Panc1 (cell line): ENCODE results near the gene STXBP5. TPM values are rescaled to one million over a fixed set of nuclear protein-coding genes. Genes with fewer than 3 reads are reported as not detected.

Source experiments
- ATAC-seq: fragments of 200-7000 bp; cut with Tn5 transposase; 2 replicates; pipeline ENCODE4 v1.9.1; 2020; ENCODE audit warnings: mild to moderate bottlenecking, moderate library complexity
- BruUV-seq: library from RNA; stranded (reverse); fragments of 400-500 nt; replicated peaks from 2 replicates; lab custom pipeline; 2021; lab: Mats Ljungman, UMichigan
- CTCF ChIA-PET: fragments of 300-600 bp; sonication (Branson Sonifier 250); formaldehyde crosslinking; loops from one replicate; lab custom pipeline; 2022; ENCODE audit warnings: antibody characterized with exemption; lab: Charles Lee
- POLR2A ChIA-PET: fragments of 300-600 bp; sonication (Branson Sonifier 250); formaldehyde crosslinking; loops from one replicate; lab custom pipeline; 2022; ENCODE audit warnings: antibody characterized with exemption; lab: Charles Lee
- DNase-seq: peaks from one replicate; pipeline ENCODE4 v3.0.0-alpha.2; 2010; ENCODE audit warnings: low read depth, low spot score
- H3K27ac ChIP-seq: 2 replicates; pipeline ENCODE4 v1.5.1; 2011; ENCODE audit warnings: mild to moderate bottlenecking, low read length, inconsistent platforms
- H3K27me3 ChIP-seq: fragments of 200-500 bp; sonication (Bioruptor generic); 2 replicates; pipeline ENCODE4 v1.6.0; 2014; ENCODE audit warnings: low read length, inconsistent platforms; ENCODE audit not compliant: control insufficient read depth, insufficient read depth
- H3K36me3 ChIP-seq: fragments of 200-500 bp; sonication (Bioruptor generic); 2 replicates; pipeline ENCODE4 v1.5.1; 2014; ENCODE audit warnings: inconsistent platforms, mild to moderate bottlenecking, low read length, moderate library complexity; ENCODE audit not compliant: control insufficient read depth, insufficient read depth
- H3K4me1 ChIP-seq: 2 replicates; pipeline ENCODE4 v1.5.1; 2011; ENCODE audit warnings: inconsistent platforms, mild to moderate bottlenecking, low read length, moderate library complexity; ENCODE audit not compliant: control insufficient read depth, insufficient read depth
- H3K4me3 ChIP-seq, 2 experiments: 2 replicates each; pipeline ENCODE4 v1.5.1; 2011 to 2012; ENCODE audit warnings: low read depth in 2 of 2, low read length in 2 of 2, mild to moderate bottlenecking in 2 of 2, inconsistent platforms in 1 of 2, moderate library complexity in 1 of 2
- H3K9me3 ChIP-seq: fragments of 200-500 bp; sonication (Bioruptor generic); 2 replicates; pipeline ENCODE4 v1.5.1; 2014; ENCODE audit warnings: low read depth, mild to moderate bottlenecking, inconsistent platforms, low read length, moderate library complexity; ENCODE audit not compliant: control insufficient read depth, insufficient read depth
- POLR2AphosphoS5 ChIP-seq: IDR thresholded peaks from 2 replicates; pipeline ENCODE4 v1.6.1; 2012; ENCODE audit warnings: mild to moderate bottlenecking, low read depth, low read length, moderate library complexity
- SIN3A ChIP-seq: IDR thresholded peaks from 2 replicates; pipeline ENCODE4 v1.6.1; 2012; ENCODE audit warnings: low read depth, mild to moderate bottlenecking, low read length, moderate library complexity, borderline replicate concordance; ENCODE audit not compliant: insufficient read depth
- TCF7L2 ChIP-seq: IDR thresholded peaks from 2 replicates; pipeline ENCODE4 v1.6.1; 2011; ENCODE audit warnings: mild to moderate bottlenecking, low read depth, low read length, inconsistent platforms
- in situ Hi-C: cut with HindIII; loops from 2 replicates; pipeline ENCODE4 v1.10.0; 2016; ENCODE audit warnings: low sequenced_read_pairs, low pct_unique_long_range_greater_than_20kb
- intact Hi-C: fragments of 100-400 bp; cut with micrococcal nuclease; formaldehyde crosslinking; loops from one replicate; pipeline ENCODE4 v1.10.0; 2022; ENCODE audit not compliant: unreplicated experiment
- total RNA-seq: library from RNA; stranded (reverse); gene quantifications from one replicate; pipeline ENCODE4 v1.2.1, GENCODE V29; 2021; ENCODE audit not compliant: unreplicated experiment
- TF ChIP-seq, protein P1 (sequence below), 2 experiments: IDR thresholded peaks; 2 replicates each; pipeline ENCODE4 v1.6.1; 2011 to 2012; ENCODE audit warnings: low read depth in 2 of 2, control low read depth in 1 of 2, low read length in 1 of 2, mild to moderate bottlenecking in 1 of 2, moderate library complexity in 1 of 2; ENCODE audit not compliant: insufficient read depth in 1 of 2
- TF ChIP-seq, protein P2 (sequence below): fragments of 450-650 bp; IDR thresholded peaks from 2 replicates; pipeline ENCODE4 v1.5.1; 2017; ENCODE audit warnings: mild to moderate bottlenecking

The STXBP5 gene
- total RNA-seq, 1 experiment from 2014 or later: 77.8 TPM

GRCh38 chr6:147221739-147222138 is 17.5 kb downstream of the STXBP5 start:
- no peak for TF ChIP-seq TCF7L2
- no peak for TF ChIP-seq SIN3A
- TF ChIP-seq, protein P1, sequence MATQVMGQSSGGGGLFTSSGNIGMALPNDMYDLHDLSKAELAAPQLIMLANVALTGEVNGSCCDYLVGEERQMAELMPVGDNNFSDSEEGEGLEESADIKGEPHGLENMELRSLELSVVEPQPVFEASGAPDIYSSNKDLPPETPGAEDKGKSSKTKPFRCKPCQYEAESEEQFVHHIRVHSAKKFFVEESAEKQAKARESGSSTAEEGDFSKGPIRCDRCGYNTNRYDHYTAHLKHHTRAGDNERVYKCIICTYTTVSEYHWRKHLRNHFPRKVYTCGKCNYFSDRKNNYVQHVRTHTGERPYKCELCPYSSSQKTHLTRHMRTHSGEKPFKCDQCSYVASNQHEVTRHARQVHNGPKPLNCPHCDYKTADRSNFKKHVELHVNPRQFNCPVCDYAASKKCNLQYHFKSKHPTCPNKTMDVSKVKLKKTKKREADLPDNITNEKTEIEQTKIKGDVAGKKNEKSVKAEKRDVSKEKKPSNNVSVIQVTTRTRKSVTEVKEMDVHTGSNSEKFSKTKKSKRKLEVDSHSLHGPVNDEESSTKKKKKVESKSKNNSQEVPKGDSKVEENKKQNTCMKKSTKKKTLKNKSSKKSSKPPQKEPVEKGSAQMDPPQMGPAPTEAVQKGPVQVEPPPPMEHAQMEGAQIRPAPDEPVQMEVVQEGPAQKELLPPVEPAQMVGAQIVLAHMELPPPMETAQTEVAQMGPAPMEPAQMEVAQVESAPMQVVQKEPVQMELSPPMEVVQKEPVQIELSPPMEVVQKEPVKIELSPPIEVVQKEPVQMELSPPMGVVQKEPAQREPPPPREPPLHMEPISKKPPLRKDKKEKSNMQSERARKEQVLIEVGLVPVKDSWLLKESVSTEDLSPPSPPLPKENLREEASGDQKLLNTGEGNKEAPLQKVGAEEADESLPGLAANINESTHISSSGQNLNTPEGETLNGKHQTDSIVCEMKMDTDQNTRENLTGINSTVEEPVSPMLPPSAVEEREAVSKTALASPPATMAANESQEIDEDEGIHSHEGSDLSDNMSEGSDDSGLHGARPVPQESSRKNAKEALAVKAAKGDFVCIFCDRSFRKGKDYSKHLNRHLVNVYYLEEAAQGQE (IDR thresholded peaks at IDR 0.05; ENCODE audit: insufficient read depth in 1 of 2, low read depth in 2 of 2, low read length in 1 of 2): no peak
- no peak for TF ChIP-seq POLR2AphosphoS5
- TF ChIP-seq, protein P2, sequence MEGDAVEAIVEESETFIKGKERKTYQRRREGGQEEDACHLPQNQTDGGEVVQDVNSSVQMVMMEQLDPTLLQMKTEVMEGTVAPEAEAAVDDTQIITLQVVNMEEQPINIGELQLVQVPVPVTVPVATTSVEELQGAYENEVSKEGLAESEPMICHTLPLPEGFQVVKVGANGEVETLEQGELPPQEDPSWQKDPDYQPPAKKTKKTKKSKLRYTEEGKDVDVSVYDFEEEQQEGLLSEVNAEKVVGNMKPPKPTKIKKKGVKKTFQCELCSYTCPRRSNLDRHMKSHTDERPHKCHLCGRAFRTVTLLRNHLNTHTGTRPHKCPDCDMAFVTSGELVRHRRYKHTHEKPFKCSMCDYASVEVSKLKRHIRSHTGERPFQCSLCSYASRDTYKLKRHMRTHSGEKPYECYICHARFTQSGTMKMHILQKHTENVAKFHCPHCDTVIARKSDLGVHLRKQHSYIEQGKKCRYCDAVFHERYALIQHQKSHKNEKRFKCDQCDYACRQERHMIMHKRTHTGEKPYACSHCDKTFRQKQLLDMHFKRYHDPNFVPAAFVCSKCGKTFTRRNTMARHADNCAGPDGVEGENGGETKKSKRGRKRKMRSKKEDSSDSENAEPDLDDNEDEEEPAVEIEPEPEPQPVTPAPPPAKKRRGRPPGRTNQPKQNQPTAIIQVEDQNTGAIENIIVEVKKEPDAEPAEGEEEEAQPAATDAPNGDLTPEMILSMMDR: no peak
- no peak for DNase-seq
- peaks cover 3% of the 10 kb centered on the region; the same call in 1 of the 2 replicates for H3K36me3 ChIP-seq
- ATAC-seq: no peak
- intact Hi-C loops: no loop called here
- H3K4me3 ChIP-seq: no peak overlapping the region
- in situ Hi-C loops: no loop called here
- no peaks in the 10 kb centered on the region for H3K9me3 ChIP-seq
- no TSS peak for BruUV-seq
- peaks cover 23% of the 10 kb centered on the region for H3K4me1 ChIP-seq
- POLR2A ChIA-PET: interaction anchor here (0.6 kb wide), 1 partner anchor 84 kb away, joined by 3 read pairs; no protein-coding TSS in a partner anchor
- H3K27me3 ChIP-seq: no peaks in the 10 kb centered on the region
- H3K27ac ChIP-seq: peak overlapping the region; percentile 39; the same call in 1 of the 2 replicates
- CTCF ChIA-PET: no interaction called here

DNA sequence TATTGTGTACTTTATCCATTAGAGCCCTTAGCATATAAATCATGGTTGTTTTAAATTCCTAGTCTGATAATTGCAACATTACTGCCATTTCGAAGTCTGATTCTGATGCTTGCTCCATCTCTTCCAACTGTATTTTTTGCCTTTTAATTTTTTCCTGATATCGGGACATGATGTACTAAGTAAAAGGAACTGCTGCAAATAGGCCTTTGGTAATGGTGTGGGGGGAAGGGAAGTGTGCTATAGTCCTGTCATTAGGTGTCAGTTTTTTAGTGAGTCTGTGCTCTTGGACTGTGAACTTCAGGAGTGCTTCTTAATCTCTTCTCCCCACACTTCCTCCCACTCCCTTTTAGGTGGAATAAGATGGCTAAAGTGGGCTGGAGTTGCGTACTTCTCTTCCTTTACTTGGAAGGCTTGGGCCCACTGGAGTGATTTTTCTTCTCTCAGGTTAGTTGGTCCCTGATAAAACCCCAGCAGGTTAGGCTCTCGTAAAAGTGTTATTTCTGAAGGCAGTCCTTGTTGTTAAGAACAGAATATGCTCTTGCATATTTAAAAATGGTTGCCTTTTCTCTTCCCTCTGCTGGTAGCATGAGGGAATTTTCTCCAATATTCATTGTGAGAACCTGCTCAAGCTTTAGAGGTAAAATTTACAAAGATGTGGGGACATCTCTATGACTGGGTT is 18.1 kb downstream of the STXBP5 start:
- no peaks in the 10 kb centered on the region for H3K9me3 ChIP-seq
- ATAC-seq (peak; percentile 71), DNase-seq (no peak)
- H3K27me3 ChIP-seq: no peaks in the 10 kb centered on the region
- POLR2A ChIA-PET: interaction anchor here (0.6 kb wide), 1 partner anchor 84 kb away, joined by 3 read pairs; no protein-coding TSS in a partner anchor
- no peak overlapping the region for H3K4me3 ChIP-seq
- H3K4me1 ChIP-seq: peaks cover 23% of the 10 kb centered on the region
- intact Hi-C loops (no loop called here), in situ Hi-C loops (no loop called here)
- TF ChIP-seq, protein P1 (IDR thresholded peaks at IDR 0.05; ENCODE audit: insufficient read depth in 1 of 2, low read depth in 2 of 2, low read length in 1 of 2): no peak
- TF ChIP-seq, protein P2: peak; percentile 65
- BruUV-seq: no TSS peak
- CTCF ChIA-PET: no interaction called here
- peaks cover 3% of the 10 kb centered on the region; the same call in 1 of the 2 replicates for H3K36me3 ChIP-seq
- H3K27ac ChIP-seq: peak overlapping the region; percentile 39; the same call in 1 of the 2 replicates
